ENCODE data around the gene SLC51A.

SLC51A gene

GRCh38 chr3:196217307-196218154 lies 1.2 kb downstream of the SLC51A start:
- DNase-seq: no peak

DNA sequence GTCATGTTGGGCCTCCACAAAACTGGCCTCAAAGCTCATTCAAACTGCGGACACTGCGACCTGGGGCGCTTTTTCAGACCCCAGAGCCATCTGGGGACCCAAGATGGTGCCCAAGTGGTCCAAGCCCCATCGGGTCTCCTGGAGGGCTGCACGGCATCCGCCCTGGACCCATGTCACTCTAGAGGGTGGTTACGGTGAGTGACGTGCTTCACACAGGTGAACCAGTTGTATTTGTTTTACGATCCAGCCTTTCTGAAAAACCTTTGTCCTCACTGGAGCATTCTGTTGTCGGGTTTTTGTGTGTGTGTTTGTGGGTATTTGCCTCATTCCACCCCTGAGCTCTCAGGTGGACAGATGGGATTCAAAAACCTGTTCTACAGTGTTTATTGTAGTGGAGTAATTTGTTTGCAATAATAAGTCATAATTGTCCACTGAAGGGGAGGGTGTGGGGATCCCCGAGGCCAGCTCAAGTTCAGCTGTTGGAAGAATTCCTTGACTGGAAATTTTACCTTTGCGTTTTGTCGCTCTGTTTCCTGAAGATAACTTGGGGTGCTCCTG lies 1.9 kb downstream of the SLC51A start:
- DNase-seq: no peak

- DNase-seq: peak; percentile 19
These were observed 3.0 kb downstream of the SLC51A start for GRCh38 chr3:196219194-196219969.

DNA sequence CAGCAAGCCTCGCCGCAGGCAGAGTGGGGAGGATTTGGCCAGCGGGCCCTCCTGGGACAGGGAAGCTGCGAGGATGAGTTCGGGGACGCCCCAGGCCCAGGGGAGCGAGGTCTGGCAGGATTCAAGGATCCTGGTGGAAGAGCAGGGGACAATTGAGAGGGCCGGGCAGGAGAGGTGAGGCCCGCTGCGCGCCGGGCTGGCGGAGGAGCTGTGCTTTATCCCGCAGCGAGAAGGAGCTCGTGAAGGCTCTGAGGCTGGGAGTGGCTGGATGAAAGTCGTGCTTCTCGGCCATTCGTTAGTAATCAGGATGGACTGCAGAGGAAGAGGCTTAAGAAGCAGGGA lies 3.6 kb downstream of the SLC51A start:
- no peak for DNase-seq

DNA sequence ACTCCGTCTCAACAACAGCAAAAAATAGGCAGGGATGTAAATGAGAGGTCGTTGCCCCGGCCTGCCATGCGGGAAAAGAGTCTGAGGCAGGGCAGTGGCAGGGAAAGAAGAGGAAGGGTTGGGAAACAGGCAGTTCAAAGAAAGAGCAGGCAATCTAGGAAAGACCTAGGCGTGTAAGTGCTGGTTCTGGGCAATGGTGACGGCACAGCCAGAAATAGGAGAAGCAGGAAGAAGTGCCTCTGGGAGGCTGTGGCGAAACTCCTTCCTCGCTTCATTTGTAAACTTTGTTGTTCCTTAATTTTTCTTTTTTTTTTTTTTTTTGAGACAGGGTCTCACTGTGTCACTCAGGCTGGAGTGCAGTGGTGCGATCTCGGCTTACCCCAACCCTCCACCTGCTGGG lies 4.3 kb downstream of the SLC51A start:
- DNase-seq: no peak

DNA sequence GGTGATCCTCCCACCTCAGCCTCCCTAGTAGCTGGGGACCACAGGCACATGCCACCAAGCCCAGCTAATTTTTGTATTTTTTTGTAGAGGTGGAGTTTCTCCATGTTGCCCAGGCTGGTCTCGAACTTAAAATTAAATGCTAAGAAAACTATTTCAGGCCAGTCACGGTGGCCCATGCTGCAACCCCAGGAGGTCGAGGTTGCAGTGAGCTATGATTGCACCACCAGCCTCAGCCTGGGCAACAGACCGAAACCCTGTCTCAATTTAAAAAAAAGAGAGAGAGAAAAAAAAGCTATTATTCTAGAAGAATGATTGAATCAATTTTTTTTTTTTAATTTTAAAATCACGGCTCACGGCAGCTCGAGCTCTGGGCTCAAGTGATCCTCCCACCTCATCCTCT lies 4.7 kb downstream of the SLC51A start:
- no peak for DNase-seq

DNA sequence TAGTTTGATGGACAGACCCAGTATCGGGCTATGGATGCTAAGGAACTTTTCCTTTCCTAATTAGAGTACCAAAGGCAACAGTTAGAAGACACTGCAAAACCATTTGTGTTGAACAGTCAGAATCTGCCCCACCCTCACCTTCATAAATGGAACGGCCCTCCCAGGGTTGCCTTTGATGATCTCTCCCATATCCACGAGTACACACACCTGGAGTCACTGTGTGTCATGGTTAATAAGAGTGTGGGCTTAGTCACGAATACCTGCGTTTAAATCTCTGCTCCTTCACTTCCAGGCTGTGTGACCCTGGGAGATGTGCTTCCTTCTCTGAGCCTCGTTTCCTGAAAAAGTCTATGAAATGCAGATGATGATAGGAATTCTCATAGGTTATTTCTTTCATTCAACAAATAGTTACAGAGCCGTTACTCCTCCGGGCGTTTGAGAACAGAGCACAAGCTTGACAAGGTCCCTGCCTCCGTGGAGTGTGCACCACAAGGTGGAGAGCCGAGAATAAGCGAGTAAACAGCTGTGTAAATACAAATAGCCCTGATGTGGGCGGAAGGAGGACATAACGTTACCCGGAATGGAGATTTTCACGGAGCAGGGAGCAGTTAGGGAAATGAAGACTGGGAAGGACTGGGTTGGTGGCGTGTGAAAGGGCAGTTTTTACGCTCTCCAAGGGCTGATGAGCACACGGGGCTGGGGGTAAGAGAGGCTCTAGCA lies 6.7 kb downstream of the SLC51A start:
- no peak for DNase-seq

DNA sequence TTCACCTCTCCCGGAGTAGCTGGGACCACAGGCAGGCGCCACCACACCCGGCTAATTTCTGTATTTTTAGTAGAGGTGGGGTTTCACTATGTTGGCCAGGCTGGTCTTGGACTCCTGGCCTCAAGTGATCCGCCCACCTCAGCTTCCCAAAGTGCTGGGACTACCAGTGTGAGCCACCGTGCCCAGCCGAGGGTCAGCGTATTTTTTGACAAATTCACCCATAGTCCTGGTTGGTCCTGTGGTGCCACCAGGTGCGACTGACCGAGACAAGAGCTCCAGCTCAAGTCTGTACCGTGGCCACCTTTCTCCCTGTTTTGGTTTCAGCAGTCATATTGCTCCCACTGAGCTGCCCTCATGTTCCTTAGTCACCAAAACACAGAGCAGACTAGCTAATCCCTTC lies 8.8 kb downstream of the SLC51A start:
- no peak for DNase-seq

DNA sequence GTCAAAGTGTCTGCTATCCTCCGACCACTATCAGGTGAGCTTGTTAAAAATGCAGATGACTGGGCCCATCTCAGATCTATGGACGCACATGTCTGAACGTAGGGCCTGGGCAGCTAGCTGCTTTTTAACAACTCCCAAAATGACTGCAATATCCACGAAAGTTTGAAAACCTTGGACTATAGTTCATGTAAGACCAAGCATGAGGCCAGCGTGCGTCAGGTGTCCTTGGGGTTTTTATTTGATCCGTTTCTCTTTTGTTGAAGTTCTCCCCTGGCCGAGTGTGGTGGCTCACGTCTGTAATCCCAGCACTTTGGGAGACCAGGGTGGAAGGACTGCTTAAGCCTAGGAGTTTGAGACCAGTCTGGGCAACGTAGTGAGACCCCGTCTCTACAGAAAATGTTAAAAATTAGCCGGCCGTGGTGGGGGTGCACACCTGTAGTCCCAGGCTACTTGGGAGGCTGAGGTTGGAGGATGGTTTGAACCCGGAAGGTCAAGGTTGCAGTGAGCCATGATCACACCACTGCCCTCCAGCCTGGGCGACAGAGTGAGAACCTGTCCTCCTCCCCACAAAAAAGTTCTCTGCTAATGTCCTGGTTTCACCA lies 9.5 kb downstream of the SLC51A start:
- no peak for DNase-seq

- DNase-seq: no peak
These were observed 10.8 kb downstream of the SLC51A start for GRCh38 chr3:196227121-196227561.

GRCh38 chr3:196227629-196228493 lies 11.5 kb downstream of the SLC51A start:
- no peak for DNase-seq

GRCh38 chr3:196232154-196232881 lies 16.0 kb downstream of the SLC51A start:
- no peak for DNase-seq

DNA sequence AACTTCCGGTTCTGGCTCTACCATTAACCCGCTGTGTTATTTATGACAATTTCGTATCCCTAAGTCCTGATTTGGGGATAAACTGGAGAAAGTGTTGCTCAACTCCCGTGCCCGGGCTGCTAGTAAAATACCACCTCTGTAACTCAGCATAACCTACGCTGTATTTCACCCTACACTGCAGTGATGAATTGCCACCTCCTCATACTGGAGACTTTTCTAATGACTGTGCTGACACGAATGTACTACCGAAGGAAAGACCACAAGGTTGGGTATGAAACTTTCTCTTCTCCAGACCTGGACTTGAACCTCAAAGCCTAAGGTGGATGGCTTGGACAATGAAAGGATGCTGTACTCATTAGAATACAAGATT lies 16.5 kb downstream of the SLC51A start:
- DNase-seq: no peak

DNA sequence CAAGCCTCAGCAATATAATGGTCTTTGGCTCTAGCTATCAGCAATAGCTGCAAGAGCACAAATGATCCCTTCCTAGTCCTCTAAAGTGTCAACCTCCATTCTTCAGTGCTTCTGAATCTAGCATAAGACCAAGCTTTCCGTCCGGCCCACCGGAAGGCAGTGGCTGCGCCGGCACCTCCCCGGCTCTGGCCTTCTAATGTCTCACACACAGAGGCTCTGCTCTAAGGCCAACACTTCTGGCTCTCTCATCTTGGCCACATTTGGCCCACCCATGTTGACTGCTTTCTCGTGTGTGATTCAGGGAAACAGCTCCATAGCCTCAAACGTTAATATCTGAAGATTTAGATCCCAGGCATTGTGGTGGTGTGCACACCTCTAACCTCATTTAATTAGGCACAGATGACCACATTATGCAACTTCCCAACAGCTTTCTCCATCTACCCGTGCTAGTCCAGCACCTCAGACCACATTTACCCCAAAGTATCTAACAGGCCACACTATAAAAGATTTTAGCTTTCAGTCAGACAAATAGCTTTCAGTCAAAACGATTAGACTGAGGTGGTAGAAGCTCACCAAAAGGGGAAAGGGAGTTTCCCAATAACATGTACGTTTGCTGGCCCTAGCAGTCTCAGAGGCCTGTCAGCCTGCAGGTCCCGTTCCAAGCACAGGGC lies 19.3 kb downstream of the SLC51A start:
- DNase-seq: no peak

GRCh38 chr3:196236223-196236622 lies 19.9 kb downstream of the SLC51A start:
- no peak for DNase-seq

DNA sequence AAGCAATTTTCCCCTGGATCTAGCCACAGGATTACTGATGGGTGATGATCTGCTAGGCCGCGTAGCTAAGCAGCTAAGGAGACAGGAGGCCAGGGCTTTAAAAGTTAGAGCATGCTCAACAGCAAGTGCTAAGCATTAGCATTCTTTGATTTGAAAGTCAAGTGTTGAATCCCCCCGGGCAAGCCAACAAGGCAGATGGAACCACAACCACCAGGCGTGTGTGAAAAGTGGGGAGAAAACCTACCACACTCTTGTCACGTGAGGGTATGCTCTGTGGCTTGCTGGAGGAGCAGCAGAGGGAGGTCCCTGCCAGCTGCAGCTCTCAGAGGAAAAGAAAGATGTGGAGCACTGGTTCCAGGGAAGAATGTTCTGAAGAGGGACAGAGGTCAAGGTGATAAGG lies 20.9 kb downstream of the SLC51A start:
- no peak for DNase-seq

DNA sequence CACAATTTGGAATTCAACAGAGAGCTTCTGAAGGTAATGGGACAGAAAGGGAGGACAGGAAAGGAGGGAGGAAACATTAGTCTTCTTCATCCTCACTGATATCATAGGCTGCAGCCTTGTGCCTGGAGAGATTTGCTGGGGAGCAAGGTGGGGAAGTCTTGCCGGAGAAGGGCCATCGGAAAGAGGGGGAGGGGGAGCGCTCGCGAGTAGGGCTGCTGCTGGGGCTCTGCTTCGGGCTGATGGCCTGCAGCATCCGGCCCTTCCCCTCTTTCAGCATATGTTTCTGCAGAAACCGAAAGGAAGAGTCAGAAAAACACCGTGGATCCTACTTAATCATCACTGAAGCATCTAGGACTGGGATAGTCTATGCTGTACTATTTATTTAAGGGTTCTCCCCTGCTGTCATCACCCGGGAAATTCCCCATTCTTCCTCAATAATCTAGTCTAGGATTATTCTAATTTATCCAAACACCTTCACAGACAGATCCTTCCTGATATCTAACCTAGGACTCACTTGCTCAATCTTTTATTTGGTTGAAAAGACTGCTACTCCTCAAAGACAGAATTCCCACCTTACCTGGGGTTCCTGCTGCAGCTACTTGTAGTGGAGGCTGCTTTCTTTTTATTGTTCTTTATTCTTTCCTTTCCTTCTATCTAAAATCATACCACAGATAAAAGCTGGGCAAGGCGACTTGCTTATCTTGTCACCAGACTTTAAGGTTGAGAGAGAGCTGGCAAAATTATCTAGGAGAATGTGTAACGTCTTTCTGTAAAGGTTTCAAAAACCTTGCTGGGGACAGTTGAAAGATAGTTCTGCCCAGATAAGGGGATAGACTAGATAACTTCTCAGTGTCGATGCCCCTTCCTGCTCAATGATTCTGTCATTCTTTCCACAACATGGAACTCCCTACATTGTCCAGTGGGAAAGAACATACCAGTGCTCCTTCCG lies 22.6 kb downstream of the SLC51A start:
- no peak for DNase-seq

GRCh38 chr3:196240424-196240823 lies 24.1 kb downstream of the SLC51A start:
- DNase-seq: no peak

DNA sequence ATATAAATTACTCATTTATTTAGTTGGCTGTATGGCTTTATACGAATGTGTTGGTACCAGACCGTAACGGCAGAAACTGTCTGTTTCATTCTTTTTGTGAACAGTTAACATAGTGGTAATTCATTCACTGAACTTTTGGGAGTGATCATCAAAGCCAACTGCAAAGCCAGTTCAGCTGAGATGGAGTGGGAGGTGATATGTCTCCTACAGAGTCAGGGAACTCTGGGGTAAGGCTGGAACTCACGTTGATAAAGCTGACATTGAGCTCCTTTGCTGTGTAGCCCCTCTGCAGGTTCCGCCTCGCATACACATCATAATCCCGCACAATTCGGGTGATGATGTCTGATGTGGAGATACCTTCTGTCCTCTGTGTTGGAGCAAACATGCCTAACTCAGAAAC lies 25.4 kb downstream of the SLC51A start:
- no peak for DNase-seq

Data from NCI-H187 treated with DMSO at 0.1 percent for 48 hours (cell line).